GM12878 (cell line): ENCODE results near the gene DIO3. TPM values are rescaled to one million over a fixed set of nuclear protein-coding genes. Genes with fewer than 3 reads are reported as not detected.

Experiments used
- ATAC-seq: fragments of 200-7000 bp; cut with Tn5 transposase; 3 replicates; pipeline ENCODE4 v1.9.1; 2020; ENCODE audit warnings: mild to moderate bottlenecking, moderate library complexity
- BruUV-seq: library from RNA; stranded (reverse); fragments of 400-500 nt; replicated peaks from 2 replicates; lab custom pipeline; 2021; lab: Mats Ljungman, UMichigan
- CTCF ChIA-PET: fragments of 300-600 bp; sonication (Branson Sonifier 250); formaldehyde crosslinking; extraction: SDS; loops from one replicate; lab custom pipeline; 2021; ENCODE audit warnings: inconsistent platforms; lab: Yijun Ruan, JAX
- POLR2A ChIA-PET: fragments of 350-600 bp; formaldehyde crosslinking; extraction: SDS; loops from one replicate; lab custom pipeline; 2021; ENCODE audit warnings: inconsistent platforms; lab: Charles Lee
- RAD21 ChIA-PET: fragments of 300-600 bp; sonication (Branson Sonifier 250); formaldehyde crosslinking; loops from one replicate; lab custom pipeline; 2023; ENCODE audit warnings: antibody characterized with exemption; ENCODE audit not compliant: unreplicated experiment; lab: Charles Lee
- SMC1A ChIA-PET: fragments of 300-600 bp; sonication (Branson Sonifier 250); formaldehyde crosslinking; loops from one replicate; lab custom pipeline; 2023; ENCODE audit not compliant: unreplicated experiment, uncharacterized antibody; lab: Charles Lee
- DNase-seq: peaks from one replicate; pipeline ENCODE4 v3.0.0-alpha.2; 2011; ENCODE audit warnings: low read depth, low spot score
- FAIRE-seq: peaks from 3 replicates; lab custom pipeline; 2011; peaks lifted over from hg19 to GRCh38; lab: Jason Lieb, UNC
- H2AFZ ChIP-seq: 2 replicates; pipeline ENCODE4 v1.6.0; 2011; ENCODE audit warnings: low read depth, low read length, control low read depth; ENCODE audit not compliant: control insufficient read depth
- H3K27ac ChIP-seq: 2 replicates; pipeline ENCODE4 v1.5.1; 2011; ENCODE audit warnings: control low read depth; ENCODE audit not compliant: control insufficient read depth, insufficient read depth
- H3K27me3 ChIP-seq, 2 experiments: replicated peaks in 1 of 2; 2 replicates each; pipeline versions ENCODE4 v1.6.0 to v1.6.1; 2011; ENCODE audit warnings: low read length in 1 of 2; ENCODE audit not compliant: control insufficient read depth in 2 of 2, insufficient read depth in 2 of 2
- H3K36me3 ChIP-seq, 2 experiments: 2 replicates each; pipeline ENCODE4 v1.5.1; 2011; ENCODE audit warnings: low read length in 1 of 2; ENCODE audit not compliant: control insufficient read depth in 2 of 2, insufficient read depth in 2 of 2
- H3K4me1 ChIP-seq: 2 replicates; pipeline ENCODE4 v1.6.1; 2011; ENCODE audit warnings: mild to moderate bottlenecking, low read length, moderate library complexity, mixed read lengths; ENCODE audit not compliant: control insufficient read depth, insufficient read depth
- H3K4me2 ChIP-seq: 2 replicates; pipeline ENCODE4 v1.6.0; 2011; ENCODE audit warnings: control low read depth; ENCODE audit not compliant: control insufficient read depth, insufficient read depth
- H3K4me3 ChIP-seq: fragments of 200-600 bp; sonication (generic); 2 replicates; pipeline ENCODE4 v1.5.1; 2016
- H3K79me2 ChIP-seq: 2 replicates; pipeline ENCODE4 v1.6.0; 2011; ENCODE audit warnings: low read length; ENCODE audit not compliant: control insufficient read depth, insufficient read depth
- H3K9ac ChIP-seq: 2 replicates; pipeline ENCODE4 v1.8.0; 2011; ENCODE audit warnings: low read length, control low read depth, mixed read lengths; ENCODE audit not compliant: control insufficient read depth, insufficient read depth
- H3K9me3 ChIP-seq: replicated peaks from 3 replicates; pipeline ENCODE4 v1.5.1; 2011; ENCODE audit warnings: mild to moderate bottlenecking, low read length; ENCODE audit not compliant: control insufficient read depth, insufficient read depth
- H4K20me1 ChIP-seq: 2 replicates; pipeline ENCODE4 v1.6.0; 2011; ENCODE audit not compliant: control insufficient read depth, insufficient read depth
- CEBPB ChIP-seq, 2 experiments: fragments of 150-350 bp in 1 of 2; IDR thresholded peaks; 2 replicates each; pipeline ENCODE4 v1.6.1; 2012 to 2014; ENCODE audit warnings: low read depth in 2 of 2, low read length in 2 of 2, borderline replicate concordance in 1 of 2, inconsistent platforms in 1 of 2
- HDGF ChIP-seq: fragments of 450-650 bp; IDR thresholded peaks from 2 replicates; pipeline ENCODE4 v1.6.1; 2016; ENCODE audit warnings: antibody characterized with exemption
- MYC ChIP-seq: IDR thresholded peaks from 2 replicates; pipeline ENCODE4 v1.6.1; 2011; ENCODE audit warnings: mild to moderate bottlenecking, low read length, moderate library complexity, inconsistent platforms; ENCODE audit not compliant: insufficient read depth, insufficient replicate concordance, insufficient read length, severe bottlenecking
- SPI1 ChIP-seq: IDR thresholded peaks from 2 replicates; pipeline ENCODE4 v1.6.1; 2011; ENCODE audit warnings: low read depth, mild to moderate bottlenecking, low read length, moderate library complexity, borderline replicate concordance; ENCODE audit not compliant: insufficient read depth
- TARDBP ChIP-seq: IDR thresholded peaks from 2 replicates; pipeline ENCODE4 v1.6.1; 2016; ENCODE audit warnings: borderline replicate concordance
- TBL1XR1 ChIP-seq: IDR thresholded peaks from 2 replicates; pipeline ENCODE4 v1.6.1; 2012; ENCODE audit warnings: low read depth, low read length, improper control_type of control experiment
- WRNIP1 ChIP-seq: IDR thresholded peaks from 2 replicates; pipeline ENCODE4 v1.6.1; 2011; ENCODE audit warnings: low read depth, low read length, improper control_type of control experiment, borderline replicate concordance
- ZNF274 ChIP-seq: IDR thresholded peaks from one replicate; pipeline ENCODE4 v1.8.0; 2011; ENCODE audit not compliant: insufficient read length, insufficient read depth
- WGBS: methylation state at CpG from one replicate; pipeline ENCODE4 v1.1.6; 2016; ENCODE audit warnings: low lambda C conversion rate; ENCODE audit not compliant: insufficient replicate concordance, insufficient coverage; ENCODE audit errors: missing lambda C conversion rate; 5-methylcytosine and 5-hydroxymethylcytosine counted together
- in situ Hi-C: fragments of 300-500 bp; cut with MboI; formaldehyde crosslinking; loops from 9 replicates; pipeline ENCODE4 v1.14.3; 2018; ENCODE audit warnings: mixed read lengths
- intact Hi-C: fragments of 100-400 bp; cut with micrococcal nuclease; formaldehyde crosslinking; loops from one replicate; pipeline ENCODE4 v1.14.2; 2022; ENCODE audit not compliant: unreplicated experiment
- polyA plus RNA-seq, 11 experiments: library from polyadenylated mRNA; depleted of rRNA in 4 of 11; unstranded in 6 of 11; stranded (reverse) in 5 of 11; fragments of >200 nt; fragmentation: Nextera tagmentation in 4 of 11; fragmentation: Illumina TruSeq in 1 of 11; extraction: Ambion mirVana in 4 of 11; extraction: Trizol in 1 of 11; gene quantifications; 1 replicate in 1 of 11; 2 replicates in 10 of 11; pipeline versions ENCODE4 v1.2.1 to v1.2.3, GENCODE V29; 2011 to 2016; ENCODE audit warnings: inconsistent platforms in 2 of 11, missing spikeins in 2 of 11, low read depth in 1 of 11
- total RNA-seq, 4 experiments: library from RNA; depleted of rRNA in 3 of 4; stranded (reverse); fragments of >200 nt in 3 of 4; fragmentation: Illumina TruSeq in 1 of 4; extraction: Trizol in 1 of 4; gene quantifications; 2 replicates each; pipeline versions ENCODE4 v1.2.1 to v1.2.3, GENCODE V29; 2013 to 2021
- TF ChIP-seq, protein P1 (sequence below): fragments of 450-650 bp; IDR thresholded peaks from 2 replicates; pipeline ENCODE4 v1.6.1; 2017; ENCODE audit warnings: antibody characterized with exemption, mild to moderate bottlenecking, moderate library complexity
- TF ChIP-seq, protein P2 (sequence below): fragments of 450-650 bp; IDR thresholded peaks from 2 replicates; pipeline ENCODE4 v1.6.1; 2017; ENCODE audit warnings: mild to moderate bottlenecking, moderate library complexity

DIO3 gene
- total and polyA plus RNA-seq, 10 of the 15 experiments (the other 5 are each of a cell fraction or from before 2014, with no cell fraction given): not detected

DNA sequence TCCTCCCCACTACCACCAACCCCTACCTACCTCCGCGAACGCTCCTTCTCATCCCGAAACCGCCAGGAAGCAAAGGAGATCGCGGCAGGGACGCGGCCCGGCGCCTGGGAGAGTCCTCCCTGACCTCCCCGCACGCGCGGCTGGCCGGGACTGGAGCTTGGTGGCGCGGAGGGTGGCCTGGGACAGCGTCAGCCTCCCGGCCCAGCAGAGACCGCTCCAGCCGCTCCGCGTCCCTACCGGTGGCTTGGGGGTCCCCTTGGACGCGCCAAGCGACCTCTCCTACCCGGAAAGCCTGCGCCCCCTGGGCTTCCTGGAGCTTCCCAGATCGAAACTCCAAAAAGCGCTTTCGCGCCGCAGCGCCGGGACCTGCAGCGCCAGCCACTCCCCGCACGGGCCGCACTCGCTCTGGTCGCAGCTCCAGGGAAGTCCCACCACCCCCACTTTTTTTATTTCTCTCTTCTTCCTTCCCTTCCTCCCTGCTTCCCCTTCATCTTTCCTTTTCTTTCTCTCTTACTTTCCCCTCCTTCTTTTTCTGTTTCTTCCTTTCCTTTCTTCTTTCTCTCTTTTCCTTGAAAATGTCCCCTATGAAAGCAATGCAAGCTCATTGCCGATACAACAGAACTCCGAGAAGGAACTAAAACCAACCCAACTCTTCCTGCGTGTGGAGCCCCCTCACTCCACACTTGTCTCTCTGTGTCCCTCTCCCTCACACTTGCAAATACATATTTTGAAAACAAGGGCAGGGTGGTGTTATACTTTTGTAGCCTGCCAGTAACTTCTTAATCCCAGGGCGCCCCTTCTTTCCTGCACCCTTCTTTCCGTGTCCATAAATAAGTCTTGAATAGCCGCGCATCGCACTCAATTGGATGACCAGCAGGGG, 3.8 kb downstream of the DIO3 start:
- TF ChIP-seq, protein P1, sequence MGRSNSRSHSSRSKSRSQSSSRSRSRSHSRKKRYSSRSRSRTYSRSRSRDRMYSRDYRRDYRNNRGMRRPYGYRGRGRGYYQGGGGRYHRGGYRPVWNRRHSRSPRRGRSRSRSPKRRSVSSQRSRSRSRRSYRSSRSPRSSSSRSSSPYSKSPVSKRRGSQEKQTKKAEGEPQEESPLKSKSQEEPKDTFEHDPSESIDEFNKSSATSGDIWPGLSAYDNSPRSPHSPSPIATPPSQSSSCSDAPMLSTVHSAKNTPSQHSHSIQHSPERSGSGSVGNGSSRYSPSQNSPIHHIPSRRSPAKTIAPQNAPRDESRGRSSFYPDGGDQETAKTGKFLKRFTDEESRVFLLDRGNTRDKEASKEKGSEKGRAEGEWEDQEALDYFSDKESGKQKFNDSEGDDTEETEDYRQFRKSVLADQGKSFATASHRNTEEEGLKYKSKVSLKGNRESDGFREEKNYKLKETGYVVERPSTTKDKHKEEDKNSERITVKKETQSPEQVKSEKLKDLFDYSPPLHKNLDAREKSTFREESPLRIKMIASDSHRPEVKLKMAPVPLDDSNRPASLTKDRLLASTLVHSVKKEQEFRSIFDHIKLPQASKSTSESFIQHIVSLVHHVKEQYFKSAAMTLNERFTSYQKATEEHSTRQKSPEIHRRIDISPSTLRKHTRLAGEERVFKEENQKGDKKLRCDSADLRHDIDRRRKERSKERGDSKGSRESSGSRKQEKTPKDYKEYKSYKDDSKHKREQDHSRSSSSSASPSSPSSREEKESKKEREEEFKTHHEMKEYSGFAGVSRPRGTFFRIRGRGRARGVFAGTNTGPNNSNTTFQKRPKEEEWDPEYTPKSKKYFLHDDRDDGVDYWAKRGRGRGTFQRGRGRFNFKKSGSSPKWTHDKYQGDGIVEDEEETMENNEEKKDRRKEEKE: no peak
- TF ChIP-seq, protein P2, sequence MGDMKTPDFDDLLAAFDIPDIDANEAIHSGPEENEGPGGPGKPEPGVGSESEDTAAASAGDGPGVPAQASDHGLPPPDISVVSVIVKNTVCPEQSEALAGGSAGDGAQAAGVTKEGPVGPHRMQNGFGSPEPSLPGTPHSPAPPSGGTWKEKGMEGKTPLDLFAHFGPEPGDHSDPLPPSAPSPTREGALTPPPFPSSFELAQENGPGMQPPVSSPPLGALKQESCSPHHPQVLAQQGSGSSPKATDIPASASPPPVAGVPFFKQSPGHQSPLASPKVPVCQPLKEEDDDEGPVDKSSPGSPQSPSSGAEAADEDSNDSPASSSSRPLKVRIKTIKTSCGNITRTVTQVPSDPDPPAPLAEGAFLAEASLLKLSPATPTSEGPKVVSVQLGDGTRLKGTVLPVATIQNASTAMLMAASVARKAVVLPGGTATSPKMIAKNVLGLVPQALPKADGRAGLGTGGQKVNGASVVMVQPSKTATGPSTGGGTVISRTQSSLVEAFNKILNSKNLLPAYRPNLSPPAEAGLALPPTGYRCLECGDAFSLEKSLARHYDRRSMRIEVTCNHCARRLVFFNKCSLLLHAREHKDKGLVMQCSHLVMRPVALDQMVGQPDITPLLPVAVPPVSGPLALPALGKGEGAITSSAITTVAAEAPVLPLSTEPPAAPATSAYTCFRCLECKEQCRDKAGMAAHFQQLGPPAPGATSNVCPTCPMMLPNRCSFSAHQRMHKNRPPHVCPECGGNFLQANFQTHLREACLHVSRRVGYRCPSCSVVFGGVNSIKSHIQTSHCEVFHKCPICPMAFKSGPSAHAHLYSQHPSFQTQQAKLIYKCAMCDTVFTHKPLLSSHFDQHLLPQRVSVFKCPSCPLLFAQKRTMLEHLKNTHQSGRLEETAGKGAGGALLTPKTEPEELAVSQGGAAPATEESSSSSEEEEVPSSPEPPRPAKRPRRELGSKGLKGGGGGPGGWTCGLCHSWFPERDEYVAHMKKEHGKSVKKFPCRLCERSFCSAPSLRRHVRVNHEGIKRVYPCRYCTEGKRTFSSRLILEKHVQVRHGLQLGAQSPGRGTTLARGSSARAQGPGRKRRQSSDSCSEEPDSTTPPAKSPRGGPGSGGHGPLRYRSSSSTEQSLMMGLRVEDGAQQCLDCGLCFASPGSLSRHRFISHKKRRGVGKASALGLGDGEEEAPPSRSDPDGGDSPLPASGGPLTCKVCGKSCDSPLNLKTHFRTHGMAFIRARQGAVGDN: no peak
- TF ChIP-seq TARDBP (no peak), CEBPB (IDR thresholded peaks at IDR 0.05; ENCODE audit: borderline replicate concordance in 1 of 2, low read depth in 2 of 2, low read length in 2 of 2) (no peak), ZNF274 (no peak), MYC (no peak), TBL1XR1 (no peak), WRNIP1 (no peak), HDGF (no peak), SPI1 (no peak)
- no peak for FAIRE-seq
- CTCF ChIA-PET: no interaction called here
- no peaks in the 10 kb centered on the region for H4K20me1 ChIP-seq
- H3K27ac ChIP-seq: no peak overlapping the region
- no peaks in the 10 kb centered on the region for H3K36me3 ChIP-seq
- in situ Hi-C loops (no loop called here), intact Hi-C loops (no loop called here)
- DNase-seq: no peak
- RAD21 ChIA-PET: no interaction called here
- POLR2A ChIA-PET: no interaction called here
- peaks cover 0 to 4% of the 10 kb centered on the region in 2 experiments; a peak in 2 of 4 replicates for H3K27me3 ChIP-seq
- H3K9me3 ChIP-seq: no peaks in the 10 kb centered on the region; the same call in 2 of the 3 replicates
- H3K4me1 ChIP-seq: no peaks in the 10 kb centered on the region
- no TSS peak for BruUV-seq
- H3K4me3 ChIP-seq: no peak overlapping the region
- WGBS: 55% methylated on average over 37 of the region's 51 CpGs
- no peak overlapping the region for H3K4me2 ChIP-seq
- no peaks in the 10 kb centered on the region for H3K79me2 ChIP-seq
- ATAC-seq: no peak
- SMC1A ChIA-PET: no interaction called here
- no peak overlapping the region for H3K9ac ChIP-seq
- H2AFZ ChIP-seq: no peak overlapping the region
